ENCODE data around the gene PCDHGA6.
A peak's percentile ranks its signal among the peaks of the same experiment; 100 is the strongest.
"Not testable (repeated sequence)": the region's sequence is repeated elsewhere in the genome, so short reads cannot be mapped to it uniquely, and the experiment has no call there.

The PCDHGA6 gene

GRCh38 chr5:141394401-141395187, 20.9 kb downstream of the PCDHGA6 start:
- not testable (repeated sequence) for DNase-seq

- DNase-seq: peak; percentile 24
Measured at GRCh38 chr5:141397756-141398551, 24.3 kb downstream of the PCDHGA6 start, which contains the start of gene PCDHGB5. TSS of gene PCDHGB5 (plus strand) at chr5:141397947. CDS start at chr5:141398128, 181 bp downstream.

- DNase-seq: no peak
Measured at GRCh38 chr5:141398608-141399007, 24.9 kb downstream of the PCDHGA6 start.

- DNase-seq: no peak
Measured at GRCh38 chr5:141399555-141400258, 26.0 kb downstream of the PCDHGA6 start.

- DNase-seq: no peak
Measured at GRCh38 chr5:141402553-141403243, 29.0 kb downstream of the PCDHGA6 start, which contains the start of gene PCDHGA9. TSS of gene PCDHGA9 (plus strand) at chr5:141402778. CDS start at chr5:141402953, 175 bp downstream.

GRCh38 chr5:141403387-141403786, 29.7 kb downstream of the PCDHGA6 start:
- DNase-seq: no peak

- peak; percentile 29 for DNase-seq
Measured at GRCh38 chr5:141407790-141408505, 34.3 kb downstream of the PCDHGA6 start, which contains the start of gene PCDHGB6. TSS of gene PCDHGB6 (plus strand) at chr5:141408021. CDS start at chr5:141408203, 182 bp downstream.

GRCh38 chr5:141409598-141410306, 36.1 kb downstream of the PCDHGA6 start:
- DNase-seq: no peak

GRCh38 chr5:141411575-141411974, 37.9 kb downstream of the PCDHGA6 start:
- DNase-seq: no peak

GRCh38 chr5:141412854-141413539, 39.3 kb downstream of the PCDHGA6 start, which contains the start of gene PCDHGA10:
TSS of gene PCDHGA10 (plus strand) at chr5:141412987. CDS start at chr5:141413176, 189 bp downstream.
- peak; percentile 58 for DNase-seq

- no peak for DNase-seq
Measured at GRCh38 chr5:141413540-141414069, 39.9 kb downstream of the PCDHGA6 start.

GRCh38 chr5:141414548-141415274, 41.0 kb downstream of the PCDHGA6 start:
- DNase-seq: not testable (repeated sequence)

GRCh38 chr5:141415275-141415618, 41.6 kb downstream of the PCDHGA6 start:
- DNase-seq: not testable (repeated sequence)

- DNase-seq: peak; percentile 36
Measured at GRCh38 chr5:141417494-141418172, 43.9 kb downstream of the PCDHGA6 start, which contains the start of gene PCDHGB7. TSS of gene PCDHGB7 (plus strand) at chr5:141417677. CDS start at chr5:141417860, 183 bp downstream.

- DNase-seq: no peak
Measured at GRCh38 chr5:141419074-141419880, 45.6 kb downstream of the PCDHGA6 start.

GRCh38 chr5:141420855-141421488, 47.3 kb downstream of the PCDHGA6 start, which contains the start of gene PCDHGA11:
TSS of gene PCDHGA11 (plus strand) at chr5:141421051. CDS start at chr5:141421228, 177 bp downstream.
- peak; percentile 44 for DNase-seq

GRCh38 chr5:141421489-141421855, 47.8 kb downstream of the PCDHGA6 start:
- no peak for DNase-seq
